WI38 (cell line): ENCODE data around the gene ZBTB1.

Experiments
- H3K4me3 ChIP-seq: 2 replicates; pipeline ENCODE4 v1.5.1; 2011; ENCODE audit warnings: low read depth, mild to moderate bottlenecking, control low read depth, low read length
- CTCF ChIP-seq: IDR thresholded peaks from 2 replicates; pipeline ENCODE4 v1.5.1; 2012; ENCODE audit warnings: low read depth, mild to moderate bottlenecking, control low read depth, low read length

Gene ZBTB1

GRCh38 chr14:64496764-64497163 lies 7.8 kb upstream of the ZBTB1 start:
- TF ChIP-seq CTCF, result no peak
- H3K4me3 ChIP-seq, result no peak overlapping the region

GRCh38 chr14:64500088-64500487 lies 4.5 kb upstream of the ZBTB1 start:
- no peak overlapping the region for H3K4me3 ChIP-seq
- TF ChIP-seq CTCF, result no peak

- H3K4me3 ChIP-seq, result peak overlapping the region; percentile 72
- no peak for TF ChIP-seq CTCF
Measured at GRCh38 chr14:64501411-64502171, 3.0 kb upstream of the ZBTB1 start.

- H3K4me3 ChIP-seq, result peak overlapping the region; percentile 72
Measured at GRCh38 chr14:64502456-64502855, 2.1 kb upstream of the ZBTB1 start.

GRCh38 chr14:64502887-64503433 lies 1.6 kb upstream of the ZBTB1 start:
- H3K4me3 ChIP-seq, result peak overlapping the region; percentile 72
- 0 out of 2 replicates have a peak, but pooled peaks have one; percentile 1 for TF ChIP-seq CTCF

More at GRCh38 chr14:64502456-64502855, 2.1 kb upstream of the ZBTB1 start:
- no peak for TF ChIP-seq CTCF

- TF ChIP-seq CTCF, result no peak
Measured at GRCh38 chr14:64503434-64504309, 898 bp upstream of the ZBTB1 start, which contains the start of gene ZBTB25. TSS of gene ZBTB25 (minus strand) at chr14:64503838. CDS start at chr14:64490533, 13,305 bp downstream.

More at GRCh38 chr14:64503434-64504309, 898 bp upstream of the ZBTB1 start, which contains the start of gene ZBTB25:
- peak within 1 kb of the TSS; percentile 72 for H3K4me3 ChIP-seq
